ENCODE data around the gene TNFRSF9. TPM values are rescaled to one million over a fixed set of nuclear protein-coding genes. Genes with fewer than 3 reads are reported as not detected.

Gene TNFRSF9
- total RNA-seq, 1 experiment from 2014 or later, result not detected

GRCh38 chr1:7893529-7894180, 47.0 kb downstream of the TNFRSF9 start:
- CTCF ChIA-PET, result interaction anchor here (0.6 to 1.2 kb wide), 3 partner anchors 85 to 138 kb away, joined by 3 to 6 read pairs (median 4); no protein-coding TSS in a partner anchor
- no peak for TF ChIP-seq TCF7 (CRISPR knock-in tag; IDR thresholded peaks at IDR 0.05; ENCODE audit: low read depth)
- Mint-ChIP-seq H3K4me1 (0 out of 2 replicates have a peak, but pooled peaks cover 5% of the 10 kb centered on the region), H3K9me3 (peaks cover 14% of the 10 kb centered on the region), H3K36me3 (no peaks in the 10 kb centered on the region), H3K27me3 (ENCODE audit: low read depth) (no peaks in the 10 kb centered on the region), H3K4me3 (no peak overlapping the region), H3K27ac (no peak overlapping the region)
- DNase-seq (ENCODE audit: low spot score), result no peak
- POLR2A ChIA-PET, result interaction anchor here (0.6 to 1.0 kb wide), 2 partner anchors 12 to 403 kb away, joined by 4 to 8 read pairs; no protein-coding TSS in a partner anchor
- no peak for ATAC-seq

GRCh38 chr1:7891804-7892203, 48.8 kb downstream of the TNFRSF9 start:
- peaks cover 14% of the 10 kb centered on the region for H3K9me3 Mint-ChIP-seq
- CTCF ChIA-PET, result no interaction called here
- TF ChIP-seq ATF6 (CRISPR knock-in tag; IDR thresholded peaks at IDR 0.05) (no peak), ZNF512 (CRISPR knock-in tag; IDR thresholded peaks at IDR 0.05; ENCODE audit: borderline replicate concordance) (no peak), SOX15 (CRISPR knock-in tag; IDR thresholded peaks at IDR 0.05) (no peak), TEAD4 (CRISPR knock-in tag; IDR thresholded peaks at IDR 0.05) (no peak), ZNF416 (CRISPR knock-in tag; IDR thresholded peaks at IDR 0.05) (no peak), E2F4 (CRISPR knock-in tag; IDR thresholded peaks at IDR 0.05; ENCODE audit: borderline replicate concordance, low read depth) (no peak), ZBTB43 (CRISPR knock-in tag; IDR thresholded peaks at IDR 0.05) (no peak), ZNF671 (CRISPR knock-in tag; IDR thresholded peaks at IDR 0.05) (no peak), IRF1 (CRISPR knock-in tag; IDR thresholded peaks at IDR 0.05) (no peak), ERG (CRISPR knock-in tag; IDR thresholded peaks at IDR 0.05) (no peak), PRRX2 (CRISPR knock-in tag; IDR thresholded peaks at IDR 0.05) (no peak)
- no peaks in the 10 kb centered on the region for H3K36me3 Mint-ChIP-seq
- H3K27ac Mint-ChIP-seq, result no peak overlapping the region
- no peak overlapping the region for H3K4me3 Mint-ChIP-seq
- POLR2A ChIA-PET, result no interaction called here
- DNase-seq (ENCODE audit: low spot score), result no peak
- no peak for ATAC-seq
- H3K4me1 Mint-ChIP-seq, result 0 out of 2 replicates have a peak, but pooled peaks cover 5% of the 10 kb centered on the region
- H3K27me3 Mint-ChIP-seq (ENCODE audit: low read depth), result no peaks in the 10 kb centered on the region; the same call in 1 of the 2 replicates

GRCh38 chr1:7890853-7891252, 49.8 kb downstream of the TNFRSF9 start:
- ATAC-seq, result no peak
- TF ChIP-seq MAX (CRISPR knock-in tag; IDR thresholded peaks at IDR 0.05), result no peak
- no peak for TF ChIP-seq NR3C1 (CRISPR knock-in tag; conservative IDR thresholded peaks at IDR 0.05; ENCODE audit: low read depth)
- TF ChIP-seq ATF1 (CRISPR knock-in tag; IDR thresholded peaks at IDR 0.05), result no peak
- no peak for TF ChIP-seq ZBTB43 (CRISPR knock-in tag; IDR thresholded peaks at IDR 0.05)
- TF ChIP-seq ZNF138 (CRISPR knock-in tag; conservative IDR thresholded peaks at IDR 0.05), result no peak
- no peak for TF ChIP-seq STAT6 (CRISPR knock-in tag; conservative IDR thresholded peaks at IDR 0.05; ENCODE audit: low read depth)
- no peak for TF ChIP-seq TEAD1 (CRISPR knock-in tag; IDR thresholded peaks at IDR 0.05)
- no peak for TF ChIP-seq SMAD4 (CRISPR knock-in tag; IDR thresholded peaks at IDR 0.05)

More at GRCh38 chr1:7890853-7891252, 49.8 kb downstream of the TNFRSF9 start:
- ChIA-PET CTCF (no interaction called here), POLR2A (no interaction called here)
- no peak for DNase-seq (ENCODE audit: low spot score)
- Mint-ChIP-seq H3K27me3 (ENCODE audit: low read depth) (peaks cover 3% of the 10 kb centered on the region; the same call in 1 of the 2 replicates), H3K36me3 (no peaks in the 10 kb centered on the region), H3K9me3 (peaks cover 11% of the 10 kb centered on the region), H3K4me3 (no peak overlapping the region), H3K27ac (no peak overlapping the region), H3K4me1 (0 out of 2 replicates have a peak, but pooled peaks cover 5% of the 10 kb centered on the region)
